Spinal cord (tissue), 10 donors: ENCODE measurements around the gene NRAS. TPM values are rescaled to one million over a fixed set of nuclear protein-coding genes. Genes with fewer than 3 reads are reported as not detected.

Experiments
- DNase-seq, 6 donors: peaks; one replicate each; pipeline versions ENCODE4 v3.0.0 to v3.0.0-alpha.2; 2013 to 2015; ENCODE audit warnings: low spot score in 6 of 6, low read depth in 4 of 6
- H3K27ac ChIP-seq: one replicate; pipeline ENCODE4 v1.5.1; 2013; ENCODE audit warnings: low read depth, low read length, control low read depth
- H3K27me3 ChIP-seq: one replicate; pipeline ENCODE4 v1.6.1; 2013; ENCODE audit warnings: low read length; ENCODE audit not compliant: control insufficient read depth, insufficient read depth
- H3K36me3 ChIP-seq: one replicate; pipeline ENCODE4 v1.6.1; 2013; ENCODE audit warnings: low read length; ENCODE audit not compliant: control insufficient read depth, insufficient read depth
- H3K4me1 ChIP-seq: one replicate; pipeline ENCODE4 v1.6.1; 2013; ENCODE audit warnings: low read length; ENCODE audit not compliant: control insufficient read depth, insufficient read depth
- H3K4me3 ChIP-seq: one replicate; pipeline ENCODE4 v1.5.1; 2013; ENCODE audit warnings: low read depth, low read length, control low read depth
- H3K9me3 ChIP-seq: one replicate; pipeline ENCODE4 v1.6.1; 2013; ENCODE audit warnings: low read length; ENCODE audit not compliant: control insufficient read depth, insufficient read depth
- WGBS: methylation state at CpG from one replicate; pipeline ENCODE4 v1.1.5; 2013; ENCODE audit warnings: missing lambda C conversion rate; ENCODE audit not compliant: insufficient coverage; 5-methylcytosine and 5-hydroxymethylcytosine counted together
- polyA plus RNA-seq, 2 donors: library from polyadenylated mRNA; unstranded; fragments of 120-200 nt; gene quantifications; one replicate each; pipeline ENCODE4 v1.2.1, GENCODE V29; 2013; ENCODE audit not compliant: insufficient read length in 2 of 2
- total RNA-seq, 2 donors: library from RNA; depleted of rRNA in 1 of 2; stranded (reverse); fragments of 120-200 nt in 1 of 2; fragments of >200 nt in 1 of 2; gene quantifications; one replicate each; pipeline versions ENCODE4 v1.2.3 to v1.2.4, GENCODE V29; 2013 to 2014
- donor health status: healthy.

NRAS gene
- total and polyA plus RNA-seq, 4 donors = 35.8 to 54.1 (median 50.3) TPM

GRCh38 chr1:114710360-114710759, 6.2 kb downstream of the NRAS start:
- no peak overlapping the region for H3K4me3 ChIP-seq
- no peaks in the 10 kb centered on the region for H3K4me1 ChIP-seq
- no peak overlapping the region for H3K27ac ChIP-seq
- DNase-seq = no peak
- H3K27me3 ChIP-seq = no peaks in the 10 kb centered on the region
- H3K36me3 ChIP-seq = peaks cover 30% of the 10 kb centered on the region
- no peaks in the 10 kb centered on the region for H3K9me3 ChIP-seq
- 86% methylated on average over 1 of the region's 3 CpGs for WGBS

GRCh38 chr1:114707604-114708003, 9.0 kb downstream of the NRAS start:
- Histone ChIP-seq H3K27me3 (no peaks in the 10 kb centered on the region), H3K9me3 (no peaks in the 10 kb centered on the region), H3K4me1 (no peaks in the 10 kb centered on the region), H3K36me3 (peaks cover 27% of the 10 kb centered on the region), H3K27ac (no peak overlapping the region), H3K4me3 (no peak overlapping the region)
- no peak for DNase-seq
- no CpG with 5 or more reads among the region's 2 CpGs for WGBS

- no peaks in the 10 kb centered on the region for H3K9me3 ChIP-seq
- no peaks in the 10 kb centered on the region for H3K27me3 ChIP-seq
- WGBS = no CpG with 5 or more reads among the region's 1 CpG
- DNase-seq = no peak
- no peak overlapping the region for H3K27ac ChIP-seq
- H3K36me3 ChIP-seq = peaks cover 7% of the 10 kb centered on the region
- H3K4me1 ChIP-seq = no peaks in the 10 kb centered on the region
- H3K4me3 ChIP-seq = no peak overlapping the region
These were observed 13.3 kb downstream of the NRAS start for GRCh38 chr1:114703242-114703641.

- 89% methylated on average over 1 of the region's 5 CpGs for WGBS
- Histone ChIP-seq H3K36me3 (peaks cover 6% of the 10 kb centered on the region), H3K27me3 (no peaks in the 10 kb centered on the region), H3K4me1 (no peaks in the 10 kb centered on the region), H3K27ac (no peak overlapping the region), H3K4me3 (no peak overlapping the region), H3K9me3 (no peaks in the 10 kb centered on the region)
- no peak for DNase-seq
These were observed 13.8 kb downstream of the NRAS start for GRCh38 chr1:114702737-114703136.

GRCh38 chr1:114701931-114702330, 14.6 kb downstream of the NRAS start:
- Histone ChIP-seq H3K9me3 (no peaks in the 10 kb centered on the region), H3K4me3 (no peak overlapping the region), H3K27ac (no peak overlapping the region), H3K27me3 (no peaks in the 10 kb centered on the region), H3K4me1 (no peaks in the 10 kb centered on the region), H3K36me3 (no peaks in the 10 kb centered on the region)
- no peak for DNase-seq
- no CpG with 5 or more reads among the region's 2 CpGs for WGBS

- no peaks in the 10 kb centered on the region for H3K9me3 ChIP-seq
- H3K36me3 ChIP-seq = no peaks in the 10 kb centered on the region
- no peak for DNase-seq
- no peaks in the 10 kb centered on the region for H3K4me1 ChIP-seq
- no peak overlapping the region for H3K4me3 ChIP-seq
- 92% methylated on average over 2 of the region's 4 CpGs for WGBS
- H3K27ac ChIP-seq = no peak overlapping the region
- no peaks in the 10 kb centered on the region for H3K27me3 ChIP-seq
These were observed 16.5 kb downstream of the NRAS start for GRCh38 chr1:114700036-114700600.

GRCh38 chr1:114696810-114697209, 19.8 kb downstream of the NRAS start:
- H3K4me3 ChIP-seq = no peak overlapping the region
- H3K27me3 ChIP-seq = no peaks in the 10 kb centered on the region
- H3K4me1 ChIP-seq = no peaks in the 10 kb centered on the region
- no peaks in the 10 kb centered on the region for H3K36me3 ChIP-seq
- DNase-seq = no peak
- no peak overlapping the region for H3K27ac ChIP-seq
- no peaks in the 10 kb centered on the region for H3K9me3 ChIP-seq

GRCh38 chr1:114695430-114696058, 21.0 kb downstream of the NRAS start, which contains the start of gene AMPD1:
Gene AMPD1 (minus strand): TSS chr1:114695546. CDS start chr1:114695471, 75 bp downstream.
- no peaks in the 10 kb centered on the region for H3K9me3 ChIP-seq
- no peak within 1 kb of the TSS for H3K4me3 ChIP-seq
- no peaks in the 10 kb centered on the region for H3K27me3 ChIP-seq
- no peaks in the 10 kb centered on the region for H3K4me1 ChIP-seq
- DNase-seq = no peak
- no peaks in the 10 kb centered on the region for H3K36me3 ChIP-seq
- H3K27ac ChIP-seq = no peak within 1 kb of the TSS
- WGBS = no CpG with 5 or more reads among the region's 6 CpGs

GRCh38 chr1:114694540-114695310, 21.8 kb downstream of the NRAS start:
- no peaks in the 10 kb centered on the region for H3K4me1 ChIP-seq
- H3K27me3 ChIP-seq = no peaks in the 10 kb centered on the region
- 100% methylated on average over 2 of the region's 9 CpGs for WGBS
- no peaks in the 10 kb centered on the region for H3K36me3 ChIP-seq
- DNase-seq = no peak
- H3K27ac ChIP-seq = no peak overlapping the region
- H3K9me3 ChIP-seq = no peaks in the 10 kb centered on the region
- no peak overlapping the region for H3K4me3 ChIP-seq

GRCh38 chr1:114692947-114693346, 23.6 kb downstream of the NRAS start:
- Histone ChIP-seq H3K36me3 (no peaks in the 10 kb centered on the region), H3K27me3 (no peaks in the 10 kb centered on the region), H3K27ac (no peak overlapping the region), H3K4me3 (no peak overlapping the region), H3K4me1 (no peaks in the 10 kb centered on the region), H3K9me3 (no peaks in the 10 kb centered on the region)
- no CpG with 5 or more reads among the region's 3 CpGs for WGBS
- no peak for DNase-seq
